ENCODE results near the gene OVCA2. TPM values are rescaled to one million over a fixed set of nuclear protein-coding genes. Genes with fewer than 3 reads are reported as not detected.
A peak's percentile ranks its signal among the peaks of the same experiment; 100 is the strongest.

OVCA2 gene
- total RNA-seq, 6 donors from 2014 or later: 20.1 to 56.1 (median 33.5) TPM

DNA sequence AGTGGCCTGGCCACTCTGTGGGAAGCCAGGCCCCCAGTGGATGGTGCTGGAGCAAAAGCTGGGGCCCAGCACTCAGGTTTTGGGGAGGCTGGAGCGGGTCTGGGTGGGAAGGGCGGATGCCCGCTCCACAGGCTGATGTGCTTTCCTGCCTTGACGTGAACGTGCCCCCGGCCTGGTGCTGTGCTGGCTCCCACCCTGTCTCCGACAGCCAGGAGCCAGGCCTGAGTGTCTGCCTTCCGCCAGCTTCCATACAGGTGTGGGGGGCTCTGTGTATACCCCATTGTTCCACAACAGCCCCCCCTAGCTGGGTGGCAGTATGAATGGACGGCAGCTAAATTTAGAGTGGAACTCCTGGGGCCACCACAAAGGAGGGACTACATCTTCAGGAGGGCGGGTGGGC is 33.1 kb downstream of the OVCA2 start:
- Histone ChIP-seq H3K4me1 (peaks cover 43 to 52% (median 46%) of the 10 kb centered on the region in 4 donors), H3K27ac (peak overlapping the region; percentile 67 to 80 (median 72)), H3K9me3 (no peaks in the 10 kb centered on the region), H3K27me3 (no peaks in the 10 kb centered on the region), H3K4me3 (no peak overlapping the region), H3K36me3 (peaks cover 2 to 23% (median 13%) of the 10 kb centered on the region in 4 donors)
- TF ChIP-seq POLR2A (IDR thresholded peaks at IDR 0.05) (no peak), POLR2AphosphoS5 (IDR thresholded peaks at IDR 0.05) (no peak), EP300 (IDR thresholded peaks at IDR 0.05) (no peak)
- TF ChIP-seq, protein P1, sequence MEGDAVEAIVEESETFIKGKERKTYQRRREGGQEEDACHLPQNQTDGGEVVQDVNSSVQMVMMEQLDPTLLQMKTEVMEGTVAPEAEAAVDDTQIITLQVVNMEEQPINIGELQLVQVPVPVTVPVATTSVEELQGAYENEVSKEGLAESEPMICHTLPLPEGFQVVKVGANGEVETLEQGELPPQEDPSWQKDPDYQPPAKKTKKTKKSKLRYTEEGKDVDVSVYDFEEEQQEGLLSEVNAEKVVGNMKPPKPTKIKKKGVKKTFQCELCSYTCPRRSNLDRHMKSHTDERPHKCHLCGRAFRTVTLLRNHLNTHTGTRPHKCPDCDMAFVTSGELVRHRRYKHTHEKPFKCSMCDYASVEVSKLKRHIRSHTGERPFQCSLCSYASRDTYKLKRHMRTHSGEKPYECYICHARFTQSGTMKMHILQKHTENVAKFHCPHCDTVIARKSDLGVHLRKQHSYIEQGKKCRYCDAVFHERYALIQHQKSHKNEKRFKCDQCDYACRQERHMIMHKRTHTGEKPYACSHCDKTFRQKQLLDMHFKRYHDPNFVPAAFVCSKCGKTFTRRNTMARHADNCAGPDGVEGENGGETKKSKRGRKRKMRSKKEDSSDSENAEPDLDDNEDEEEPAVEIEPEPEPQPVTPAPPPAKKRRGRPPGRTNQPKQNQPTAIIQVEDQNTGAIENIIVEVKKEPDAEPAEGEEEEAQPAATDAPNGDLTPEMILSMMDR (IDR thresholded peaks at IDR 0.05): no peak
- DNase-seq: peak in 1 of 2 donors; percentile 58
- whole genome bisulfite sequencing, 2 donors: 75 to 82% methylated on average over 5 to 10 of the region's 10 CpGs
- no peak for ATAC-seq (ENCODE audit: low FRiP score in 2 of 2)

GRCh38 chr17:2075336-2076086 is 33.7 kb downstream of the OVCA2 start:
- Histone ChIP-seq H3K4me1 (peaks cover 38 to 48% (median 42%) of the 10 kb centered on the region in 4 donors), H3K27ac (peak overlapping the region; percentile 67 to 80 (median 72)), H3K36me3 (peaks cover 2 to 29% (median 16%) of the 10 kb centered on the region in 4 donors), H3K27me3 (no peaks in the 10 kb centered on the region), H3K9me3 (no peaks in the 10 kb centered on the region), H3K4me3 (no peak overlapping the region)
- WGBS, 2 donors: 61 to 62% methylated on average over 9 to 13 of the region's 13 CpGs
- peak; percentile 24 to 82 for ATAC-seq (ENCODE audit: low FRiP score in 2 of 2)
- peak in 1 of 2 donors; percentile 53 for DNase-seq
- TF ChIP-seq POLR2AphosphoS5 (IDR thresholded peaks at IDR 0.05): peak in 1 of 2 donors; percentile 55
- TF ChIP-seq POLR2A (IDR thresholded peaks at IDR 0.05): no peak
- peak in 1 of 4 donors; percentile 21 for TF ChIP-seq EP300 (IDR thresholded peaks at IDR 0.05)
- TF ChIP-seq, protein P1 (IDR thresholded peaks at IDR 0.05): peak in 3 of 6 experiments; percentile 5 to 42 (median 28)

DNA sequence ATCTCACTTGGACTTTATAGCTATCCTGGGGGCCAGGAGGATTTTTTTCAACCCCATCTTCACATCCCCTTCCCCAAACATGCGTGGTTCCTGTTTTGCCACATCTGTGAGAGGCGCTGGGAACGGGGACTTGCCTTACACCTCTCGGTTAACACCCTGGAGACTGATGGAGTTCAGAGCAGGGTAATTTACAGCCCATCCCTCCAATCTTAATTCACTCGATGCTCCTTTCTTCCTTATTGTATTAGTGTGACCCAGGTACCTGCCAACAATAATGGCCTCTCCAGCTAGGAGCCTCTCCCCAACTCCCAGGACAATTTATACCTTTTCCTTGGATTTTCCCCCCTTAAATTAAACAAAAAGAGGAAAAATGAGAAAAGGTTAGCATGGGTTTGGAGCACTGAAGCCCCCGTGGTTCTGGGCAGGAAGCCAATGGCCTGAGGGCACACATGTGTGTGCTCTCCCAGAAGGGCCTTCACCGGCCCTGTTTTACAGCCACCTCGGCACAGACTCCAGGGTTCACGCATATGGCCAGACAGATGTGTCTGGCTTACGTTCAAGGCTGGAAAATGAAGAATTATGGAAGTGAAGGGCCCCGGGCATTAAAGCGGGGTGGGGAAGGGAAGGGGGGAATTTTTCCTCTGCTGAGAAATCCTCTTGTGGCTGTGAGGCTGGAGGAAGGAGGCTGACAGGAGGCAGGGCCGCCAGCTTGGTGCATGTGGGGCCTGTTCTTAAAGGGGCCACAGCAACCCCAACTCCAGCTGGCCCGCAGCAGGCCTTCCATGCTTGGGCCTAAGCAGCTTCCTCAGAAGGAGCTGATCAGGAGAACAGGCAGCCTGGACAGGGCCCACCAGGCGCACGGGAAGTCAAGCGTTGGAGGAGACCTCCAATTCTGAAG is 34.5 kb downstream of the OVCA2 start:
- H3K27me3 ChIP-seq: no peaks in the 10 kb centered on the region
- WGBS, 2 donors: 64 to 67% methylated on average over 16 to 17 of the region's 17 CpGs
- ATAC-seq (ENCODE audit: low FRiP score in 2 of 2) (peak in 1 of 2 donors; percentile 13), DNase-seq (no peak)
- H3K4me3 ChIP-seq: no peak overlapping the region
- H3K36me3 ChIP-seq: peaks cover 2 to 38% (median 23%) of the 10 kb centered on the region in 4 donors
- H3K27ac ChIP-seq: peak overlapping the region; percentile 67 to 80 (median 72)
- TF ChIP-seq EP300 (IDR thresholded peaks at IDR 0.05): no peak
- TF ChIP-seq, protein P1 (IDR thresholded peaks at IDR 0.05): no peak
- TF ChIP-seq POLR2A (IDR thresholded peaks at IDR 0.05): no peak
- no peak for TF ChIP-seq POLR2AphosphoS5 (IDR thresholded peaks at IDR 0.05)
- H3K4me1 ChIP-seq: peaks cover 30 to 39% (median 34%) of the 10 kb centered on the region in 4 donors
- H3K9me3 ChIP-seq: no peaks in the 10 kb centered on the region

DNA sequence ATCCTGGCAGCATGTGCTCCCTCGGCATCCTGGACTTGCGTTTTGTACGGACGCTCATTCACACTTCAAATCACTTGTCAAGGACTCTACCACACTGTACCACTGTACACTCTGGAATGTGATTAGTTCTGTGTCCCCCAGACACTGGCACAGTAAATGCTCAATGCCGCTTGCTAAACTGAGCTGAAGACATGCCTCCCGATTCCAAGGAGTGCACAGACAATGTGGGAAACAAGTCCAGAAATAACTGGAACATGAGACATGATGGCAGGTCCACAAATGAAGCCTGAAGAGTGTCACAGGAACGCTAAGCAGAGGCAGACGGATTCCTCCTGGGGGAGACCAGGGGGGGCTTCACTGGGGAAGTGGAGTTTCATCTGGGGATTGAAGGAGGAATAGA is 35.2 kb downstream of the OVCA2 start:
- peaks cover 2 to 43% (median 28%) of the 10 kb centered on the region in 4 donors for H3K36me3 ChIP-seq
- DNase-seq (no peak), ATAC-seq (ENCODE audit: low FRiP score in 2 of 2) (no peak)
- TF ChIP-seq, protein P1 (IDR thresholded peaks at IDR 0.05): no peak
- TF ChIP-seq POLR2A (IDR thresholded peaks at IDR 0.05) (no peak), POLR2AphosphoS5 (IDR thresholded peaks at IDR 0.05) (no peak), EP300 (IDR thresholded peaks at IDR 0.05) (no peak)
- WGBS, 2 donors: 86 to 97% methylated on average over 8 of the region's 8 CpGs
- H3K9me3 ChIP-seq: no peaks in the 10 kb centered on the region
- H3K4me3 ChIP-seq: no peak overlapping the region
- H3K27ac ChIP-seq: peak overlapping the region in 2 of 4 donors; percentile 67 to 75
- peaks cover 26 to 35% (median 27%) of the 10 kb centered on the region in 4 donors for H3K4me1 ChIP-seq
- H3K27me3 ChIP-seq: no peaks in the 10 kb centered on the region

Measured in upper lobe of left lung (tissue), 6 donors.